Astrocyte of the hippocampus (primary cell): ENCODE results near the gene CARF.
"Not testable (repeated sequence)": the region's sequence is repeated elsewhere in the genome, so short reads cannot be mapped to it uniquely, and the experiment has no call there.

ENCODE experiments used
- DNase-seq: peaks from one replicate; pipeline ENCODE4 v3.0.0; 2011; ENCODE audit warnings: low read depth, low spot score

Gene CARF

DNA sequence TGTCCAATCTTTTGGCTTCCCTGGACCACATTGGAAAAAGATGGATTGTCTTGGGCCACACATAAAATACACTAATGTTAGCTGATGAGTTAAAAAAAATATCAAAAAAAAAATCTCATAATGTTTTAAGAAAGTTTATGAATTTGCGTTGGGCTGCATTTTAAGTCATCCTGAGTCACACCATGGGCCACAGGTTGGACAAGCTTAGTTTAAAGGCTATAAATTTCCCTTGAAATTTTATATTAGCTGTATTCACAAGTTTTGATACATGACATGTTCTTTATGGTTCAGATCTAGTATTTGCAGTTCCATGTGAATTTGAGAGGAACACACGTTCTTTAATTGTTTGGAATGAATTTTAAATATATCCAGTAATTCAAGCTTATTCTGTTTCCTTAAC is 21.9 kb downstream of the CARF start:
- DNase-seq = no peak

DNA sequence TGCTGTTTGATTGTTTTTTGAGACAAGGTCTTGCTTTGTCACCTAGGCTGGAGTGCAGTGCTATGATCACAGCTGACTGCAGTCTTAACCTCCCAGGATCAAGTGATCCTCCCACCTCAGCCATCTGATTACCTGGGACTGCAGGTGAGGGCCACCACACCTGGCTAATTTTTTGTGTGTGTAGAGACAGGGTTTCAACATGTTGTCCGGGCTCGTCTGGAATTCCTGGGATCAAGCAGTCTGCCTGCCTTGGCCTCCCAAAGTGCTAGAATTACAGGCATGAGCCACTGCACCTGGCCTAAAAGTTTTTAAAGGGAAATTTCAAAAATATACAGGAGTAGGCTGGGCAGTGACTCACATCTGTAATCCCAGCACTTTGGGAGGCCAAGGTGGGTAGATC is 22.4 kb downstream of the CARF start:
- no peak for DNase-seq

DNA sequence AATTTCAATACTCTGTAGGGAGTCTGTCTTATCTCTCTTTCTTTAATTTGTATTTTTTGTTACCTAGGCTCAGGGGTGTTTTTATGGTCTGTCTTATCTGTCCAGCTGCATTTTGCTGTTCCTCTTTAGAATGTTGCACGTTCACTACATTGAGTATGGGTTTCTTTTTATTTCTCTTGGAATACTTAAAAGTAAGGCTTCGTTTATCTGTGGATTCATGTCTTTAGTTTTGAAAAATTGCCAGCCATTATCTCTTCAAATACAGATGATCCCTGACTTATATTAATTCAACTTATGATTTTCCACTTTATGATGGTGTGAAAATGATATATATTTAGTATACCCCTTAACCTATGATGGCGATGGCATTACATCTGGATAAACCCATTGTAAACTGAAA is 26.9 kb downstream of the CARF start:
- no peak for DNase-seq

DNA sequence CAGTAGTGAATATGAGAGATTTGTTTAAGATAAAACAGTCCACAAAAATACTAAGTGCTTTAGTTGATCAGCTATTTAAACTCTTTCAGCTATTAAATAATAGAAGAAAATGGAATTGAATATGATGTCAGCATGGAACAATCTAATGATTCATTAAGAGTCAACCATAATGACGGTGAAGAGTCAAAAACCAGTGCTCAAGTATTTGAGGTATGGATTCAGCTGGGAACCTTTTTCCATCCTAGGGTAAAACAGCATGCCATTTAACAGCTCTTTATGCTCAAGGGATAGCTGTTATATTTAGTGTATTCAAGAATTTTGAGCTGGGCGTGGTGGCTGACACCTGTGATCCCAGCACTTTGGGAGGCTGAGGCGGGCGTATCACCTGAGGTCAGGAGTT is 29.7 kb downstream of the CARF start:
- peak; percentile 26 for DNase-seq

DNA sequence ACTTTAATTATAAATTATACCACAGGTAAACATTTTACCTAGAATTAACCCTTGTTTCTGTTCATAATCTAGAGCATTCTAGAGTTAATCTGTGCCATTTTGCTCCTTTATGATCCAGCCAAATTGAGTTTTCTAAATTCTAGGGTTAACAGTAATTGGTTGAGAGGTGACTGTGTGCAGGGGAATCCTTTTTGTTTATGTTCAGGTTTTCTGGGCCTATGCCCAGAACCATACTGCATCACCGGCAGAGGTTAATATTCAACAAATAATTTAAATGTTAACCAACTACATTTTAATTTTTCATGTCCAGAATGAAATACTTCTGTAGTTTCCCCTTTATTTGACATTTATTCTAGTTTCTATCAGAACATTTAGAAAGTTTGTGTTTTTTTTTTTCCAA is 32.3 kb downstream of the CARF start:
- DNase-seq = peak; percentile 38

DNA sequence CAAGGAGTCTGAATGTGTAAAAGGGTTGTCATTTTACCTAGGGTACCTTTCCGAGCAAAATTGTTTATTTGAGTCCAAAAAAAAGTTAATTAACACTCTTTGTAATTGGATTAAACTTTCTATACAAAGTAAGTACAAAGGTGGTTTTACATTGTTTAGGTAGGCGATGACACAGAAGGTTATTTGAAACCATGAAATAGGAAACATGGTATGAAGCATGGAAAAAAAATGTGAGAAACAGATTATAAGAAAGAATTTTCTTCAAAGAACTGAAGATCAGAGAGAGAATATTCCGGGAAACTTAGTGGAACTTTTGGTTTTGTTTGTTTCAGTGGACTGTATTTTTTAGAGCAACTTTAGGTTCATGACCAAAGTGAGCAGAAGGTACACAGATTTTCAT is 32.7 kb downstream of the CARF start:
- DNase-seq = peak; percentile 10

DNA sequence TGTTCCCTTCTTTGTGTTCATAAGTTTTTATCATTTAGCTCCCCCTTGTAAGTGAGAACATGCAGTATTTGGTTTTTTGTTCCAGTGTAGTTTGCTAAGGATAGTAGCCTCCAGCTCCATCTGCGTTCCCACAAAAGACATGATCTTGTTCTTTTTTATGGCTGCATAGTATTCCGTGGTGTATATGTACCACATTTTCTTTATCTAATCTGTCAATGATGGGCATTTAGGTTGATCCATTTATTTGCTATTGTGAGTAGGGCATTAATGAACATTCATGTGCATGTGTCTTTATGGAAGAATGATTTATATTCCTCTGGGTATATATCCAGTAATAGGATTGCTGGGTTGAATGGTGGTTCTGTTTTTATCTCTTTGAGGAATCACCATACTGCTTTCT is 33.4 kb downstream of the CARF start:
- no peak for DNase-seq

DNA sequence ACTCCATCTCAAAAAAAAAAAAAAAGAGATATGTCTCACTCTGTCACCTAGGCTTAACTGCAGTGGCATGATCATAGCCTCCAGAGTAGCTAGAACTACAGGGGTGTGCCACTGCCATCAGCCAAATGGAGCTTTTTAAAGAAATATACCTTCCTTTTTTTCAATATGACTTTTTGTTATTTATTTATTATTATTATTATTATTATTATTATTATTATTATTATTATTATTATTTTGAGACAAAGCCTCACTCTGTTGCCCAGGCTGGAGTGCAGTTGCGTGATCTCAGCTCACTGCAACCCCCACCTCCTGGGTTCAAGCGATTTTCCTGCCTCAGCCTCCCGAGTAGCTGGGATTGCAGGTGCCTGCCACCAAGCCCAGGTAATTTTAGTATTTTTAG is 37.3 kb downstream of the CARF start:
- DNase-seq = not testable (repeated sequence)

DNA sequence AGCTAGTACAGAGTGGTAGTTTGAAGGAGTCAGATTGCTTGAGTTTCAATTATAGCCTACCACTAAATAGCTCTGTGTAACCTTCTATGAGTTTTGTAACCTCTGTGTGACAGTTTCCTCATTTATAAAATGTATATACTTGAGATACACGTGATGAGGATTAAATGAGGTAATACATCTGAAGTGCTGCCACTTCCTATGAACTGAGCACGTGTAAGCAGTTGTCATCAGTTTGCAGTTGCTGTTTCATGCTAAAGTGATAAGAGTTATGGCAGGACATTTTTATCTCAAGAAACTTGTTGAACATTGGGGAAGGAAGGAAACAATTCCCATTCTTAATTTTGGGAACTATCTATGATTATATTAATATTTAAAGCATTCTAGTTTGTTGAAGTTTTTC is 38.5 kb downstream of the CARF start:
- no peak for DNase-seq

DNA sequence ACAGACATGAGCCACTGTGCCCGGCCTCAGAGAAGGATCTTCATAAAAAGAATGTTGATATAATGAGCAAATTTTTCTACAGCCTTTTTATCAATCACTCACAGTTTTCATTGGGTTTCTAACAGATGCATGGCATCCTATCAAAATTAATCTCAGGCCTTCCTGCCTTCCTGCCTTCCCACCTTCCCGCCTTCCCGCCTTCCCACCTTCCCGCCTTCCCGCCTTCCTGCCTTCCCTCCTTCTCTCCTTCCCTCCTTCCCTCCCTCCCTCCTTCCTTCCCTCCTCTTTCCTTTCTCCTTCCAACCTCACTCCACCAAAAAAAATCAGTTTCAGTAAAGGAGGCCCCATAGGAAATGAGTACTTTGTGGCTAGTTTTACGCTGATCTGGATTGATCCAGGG is 48.4 kb downstream of the CARF start:
- no peak for DNase-seq

DNA sequence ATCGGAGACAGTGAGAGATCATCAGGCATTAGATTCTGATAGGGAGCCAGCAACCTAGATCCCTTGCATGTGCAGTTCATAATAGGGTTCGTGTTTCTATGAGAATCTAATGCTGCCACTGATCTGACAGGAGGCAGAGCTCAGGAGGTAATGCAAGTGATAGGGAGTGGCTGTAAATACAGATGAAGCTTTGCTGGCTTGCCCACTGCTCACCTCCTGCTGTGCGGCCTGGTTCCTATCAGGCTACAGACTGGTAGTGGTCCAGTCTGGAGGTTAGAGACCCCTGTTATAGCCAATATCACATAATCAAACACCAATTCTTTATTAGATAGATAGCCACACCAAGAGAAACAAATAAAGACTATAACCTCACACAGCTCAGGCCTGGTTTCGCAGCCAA is 51.6 kb downstream of the CARF start:
- no peak for DNase-seq

DNA sequence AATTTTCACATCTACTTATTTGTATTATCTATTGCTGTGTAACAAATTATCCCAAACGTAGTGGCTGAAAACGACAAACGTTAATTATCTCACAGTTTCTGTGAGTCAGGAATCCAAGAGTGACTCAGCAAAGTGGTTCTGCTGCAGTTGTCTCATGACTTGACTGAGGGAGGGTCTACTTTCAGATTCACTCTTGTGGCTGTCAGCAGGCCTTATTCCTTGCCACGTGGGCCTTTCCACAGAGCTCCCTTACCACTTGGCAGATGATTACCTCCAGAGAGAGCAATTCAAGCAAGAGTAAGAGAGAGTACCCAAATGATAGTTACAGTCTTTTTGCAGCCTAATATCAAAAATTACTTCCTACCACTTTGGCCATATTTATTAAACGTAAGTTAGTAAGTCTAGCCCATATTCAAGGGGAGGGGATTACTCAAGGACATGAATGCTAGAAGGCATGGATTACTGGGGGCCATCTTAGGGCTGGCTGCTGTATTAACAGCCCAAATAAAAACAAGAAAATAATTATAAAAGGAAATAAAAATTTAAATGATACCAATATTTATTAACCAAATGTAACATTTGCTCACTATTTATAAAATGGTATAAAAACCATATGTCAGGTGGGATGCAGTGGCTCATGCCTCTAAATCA is 53.9 kb downstream of the CARF start:
- peak; percentile 80 for DNase-seq

DNA sequence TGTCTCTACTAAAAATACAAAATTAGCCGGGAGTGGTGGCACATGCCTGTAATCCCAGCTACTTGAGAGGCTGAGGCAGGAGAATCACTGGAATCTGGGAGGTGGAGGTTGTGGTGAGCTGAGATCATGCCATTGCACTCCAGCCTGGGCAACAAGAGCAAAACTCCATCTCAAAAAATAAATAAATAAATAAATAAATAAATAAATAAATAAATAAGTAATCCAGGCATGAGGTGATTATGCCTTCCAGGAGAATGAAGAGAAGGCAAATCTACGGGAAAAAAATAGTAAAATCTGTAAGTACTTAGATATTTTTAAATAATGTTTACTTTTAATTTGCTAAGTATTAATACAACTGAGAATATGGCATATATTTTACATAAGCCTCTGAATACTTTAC is 57.3 kb downstream of the CARF start:
- not testable (repeated sequence) for DNase-seq

DNA sequence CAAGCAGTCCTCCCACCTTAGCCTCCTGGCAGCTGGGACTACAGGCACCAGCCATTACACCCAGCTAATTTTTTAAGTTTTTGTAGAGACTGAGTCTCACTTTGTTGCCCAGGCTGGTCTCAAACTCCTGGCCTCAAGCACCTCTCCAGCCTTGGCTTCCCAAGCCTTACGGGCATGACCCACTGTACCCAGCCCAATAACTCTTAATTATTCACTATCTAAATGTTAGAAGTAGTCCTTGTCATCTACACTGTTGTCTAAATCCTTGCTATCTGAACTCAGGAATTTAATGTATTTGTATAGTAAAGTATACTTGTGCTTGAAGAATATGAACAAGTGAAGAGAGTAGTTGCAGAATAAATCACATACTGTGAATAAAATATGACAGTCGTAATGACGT is 64.7 kb downstream of the CARF start:
- no peak for DNase-seq

DNA sequence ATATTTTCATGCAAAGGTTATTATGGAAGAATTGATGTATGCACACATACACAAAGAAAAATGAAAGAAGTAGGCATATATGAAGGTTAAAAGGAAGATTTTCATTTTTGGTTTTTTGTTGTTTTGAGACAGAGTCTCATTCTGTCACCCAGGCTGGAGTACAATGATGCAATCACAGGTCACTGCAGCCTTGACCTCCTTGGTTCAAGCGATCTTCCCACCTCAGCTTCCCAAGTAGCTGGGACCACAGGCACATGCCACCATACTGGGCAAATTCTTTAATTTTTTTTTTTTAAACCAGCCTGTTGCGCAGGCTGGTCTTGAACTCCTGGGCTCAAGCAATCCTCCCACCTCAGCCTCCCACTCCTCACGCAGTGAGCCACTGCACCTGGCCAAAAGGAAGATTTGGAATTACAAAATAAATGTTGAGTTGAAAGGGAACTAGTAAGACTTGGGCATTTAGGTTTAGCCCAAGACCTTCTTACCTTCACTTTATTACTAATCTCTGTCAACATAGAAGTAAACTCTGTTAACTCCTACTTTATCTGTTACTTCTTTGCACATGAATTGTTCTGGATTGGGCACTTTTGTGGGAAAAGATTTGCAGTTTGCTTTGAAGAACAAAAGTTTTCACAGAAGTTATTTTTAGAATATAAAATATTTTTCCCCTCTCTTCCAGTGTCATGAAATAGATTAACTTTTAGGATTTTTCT is 70.9 kb downstream of the CARF start:
- no peak for DNase-seq

DNA sequence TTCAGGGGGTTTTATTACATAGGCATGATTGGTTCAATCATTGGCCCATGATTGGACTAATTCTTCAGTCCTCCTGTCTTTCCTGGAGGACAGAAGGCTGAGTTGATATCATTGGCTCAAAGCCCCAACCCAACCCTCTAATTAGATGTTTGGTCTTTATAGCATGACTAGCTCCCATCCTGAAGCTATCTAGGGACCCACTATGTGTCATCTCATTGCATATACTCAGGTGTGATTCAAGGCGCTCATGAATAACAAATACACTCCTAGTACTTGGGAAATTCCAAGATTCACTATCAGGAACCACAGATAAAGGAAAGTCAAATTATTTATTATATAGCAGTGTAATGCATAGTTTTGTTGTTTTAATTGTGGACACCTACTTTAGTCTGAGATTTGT is 77.7 kb downstream of the CARF start:
- no peak for DNase-seq

DNA sequence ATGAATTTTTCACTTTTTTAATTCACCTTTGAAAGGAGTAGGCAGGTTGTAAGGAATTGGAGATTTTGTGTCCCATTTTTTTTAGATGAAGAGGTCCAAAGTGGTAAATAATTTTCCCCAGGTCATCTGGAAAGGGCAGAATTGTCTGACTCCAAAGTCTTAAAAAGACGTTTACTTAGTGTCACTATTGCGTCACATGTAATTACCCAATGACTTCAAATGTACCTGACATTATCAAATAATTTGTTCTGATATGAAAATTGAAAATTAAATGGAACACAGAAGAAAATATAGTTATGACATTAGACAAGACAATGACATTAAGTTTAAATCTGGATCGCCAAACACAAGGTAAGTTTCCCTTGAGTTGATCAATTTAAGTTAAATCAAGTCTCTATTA is 78.4 kb downstream of the CARF start:
- no peak for DNase-seq

DNA sequence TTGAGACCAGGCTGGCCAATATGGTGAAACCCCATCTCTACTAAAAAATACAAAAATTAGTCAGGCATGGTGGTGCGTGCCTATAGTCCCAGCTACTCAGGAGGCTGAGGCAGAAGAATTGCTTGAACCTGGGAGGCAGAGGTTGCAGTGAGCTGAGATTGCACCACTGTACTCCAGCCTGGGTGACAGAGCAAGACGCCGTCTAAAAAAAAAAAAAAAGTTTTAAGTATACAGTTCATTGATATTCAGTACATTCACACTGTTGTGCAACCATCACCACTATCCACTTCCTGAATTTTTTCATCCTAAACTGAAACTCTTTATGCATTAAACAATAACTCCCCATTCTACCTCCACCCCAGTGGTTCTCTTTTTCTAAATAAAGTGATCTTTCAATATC is 85.0 kb downstream of the CARF start:
- not testable (repeated sequence) for DNase-seq

DNA sequence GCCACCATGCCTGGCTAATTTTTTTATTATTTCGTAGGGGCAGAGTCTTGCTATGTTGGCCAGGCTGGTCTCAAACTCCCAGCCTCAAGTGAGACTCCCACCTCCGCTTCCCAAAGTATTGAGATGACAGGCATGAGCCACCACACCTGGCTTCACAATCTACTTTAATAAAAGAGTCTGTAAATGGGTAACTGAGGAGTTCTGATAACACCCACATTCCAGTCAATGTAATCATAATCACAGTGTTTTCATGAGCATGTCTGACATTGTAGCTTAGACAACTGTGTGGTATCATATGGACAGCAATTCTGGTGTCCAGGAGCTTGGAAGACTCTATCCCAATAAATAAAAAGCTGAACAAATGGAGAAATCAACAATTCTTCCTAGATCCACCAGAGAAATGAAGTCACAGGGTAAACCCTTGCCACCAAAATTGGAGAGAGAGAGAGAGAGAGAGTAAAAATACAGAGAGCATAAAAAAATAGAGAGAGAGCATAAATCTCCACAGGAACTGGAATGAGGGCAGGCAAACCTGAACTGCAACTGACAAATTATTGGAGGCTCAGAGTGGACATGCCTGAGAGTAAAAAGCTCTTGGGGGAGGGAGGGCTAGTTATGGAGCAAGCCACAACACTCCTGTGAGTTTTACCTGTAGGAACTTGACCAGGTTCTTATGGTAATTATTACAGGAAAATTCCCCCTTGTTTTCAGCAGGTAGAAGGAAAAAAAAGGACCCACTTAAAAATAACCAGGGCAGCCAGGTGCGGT is 90.2 kb downstream of the CARF start:
- DNase-seq = no peak

DNA sequence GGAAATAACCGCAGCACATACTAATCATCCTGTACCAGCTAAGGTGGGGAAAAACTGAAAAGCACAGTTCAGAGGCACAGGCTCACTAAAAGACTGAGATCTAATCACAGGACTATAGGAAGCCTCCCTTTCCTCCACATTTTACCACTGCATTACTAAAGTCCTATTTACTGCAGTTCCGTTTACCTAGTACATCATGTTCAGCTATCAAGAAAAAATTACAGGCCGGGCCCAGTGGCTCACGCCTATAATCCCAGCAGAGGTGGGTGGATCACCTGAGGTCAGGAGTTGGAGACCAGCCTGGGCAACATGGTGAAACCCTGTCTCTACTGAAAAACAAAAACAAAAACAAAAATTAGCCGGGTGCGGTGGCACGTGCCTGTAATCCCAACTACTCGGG is 91.6 kb downstream of the CARF start:
- DNase-seq = no peak

DNA sequence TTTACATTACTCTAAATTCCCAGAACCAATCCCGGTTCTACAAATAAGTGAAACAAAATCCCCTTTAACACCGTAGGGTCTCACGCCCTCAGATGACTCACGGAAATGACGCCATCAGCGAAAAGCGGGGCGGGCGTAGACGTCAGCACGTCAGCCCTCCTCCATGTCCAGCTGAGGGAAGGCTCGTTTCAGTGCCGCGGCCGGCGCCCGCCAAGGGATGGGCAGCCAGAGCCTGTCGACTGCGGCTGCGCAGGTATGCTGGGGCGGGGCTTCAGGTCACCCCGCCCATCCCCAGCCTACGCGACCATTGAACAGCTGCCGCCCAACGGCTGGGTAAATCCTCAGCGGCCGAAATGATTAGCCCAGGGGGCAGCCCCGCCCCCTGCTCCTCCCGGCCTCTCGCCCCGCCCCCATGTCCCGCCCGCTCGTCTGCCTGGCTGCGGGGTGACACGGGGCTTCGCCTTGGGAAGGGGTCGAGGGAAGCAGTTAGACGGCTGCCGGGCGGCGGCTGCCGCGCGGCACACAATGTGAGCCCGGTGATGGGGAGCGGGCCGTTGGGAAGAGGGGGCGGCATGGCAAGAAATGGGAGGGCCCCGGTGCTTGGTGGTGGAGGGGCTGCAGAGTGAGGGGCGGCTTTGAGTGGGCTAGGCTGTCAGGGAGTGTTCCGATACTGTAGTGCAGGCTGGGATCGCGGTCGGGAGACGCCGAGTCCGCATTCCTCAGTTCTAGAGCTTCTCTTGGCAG is 102.6 kb downstream of the CARF start, which contains the start of gene NBEAL1:
Gene NBEAL1, plus strand, starts transcription at position 420 of the 744 bp plus-strand sequence. CDS start 1,510 bp downstream, outside the sequence.
- peak; percentile 100 for DNase-seq

DNA sequence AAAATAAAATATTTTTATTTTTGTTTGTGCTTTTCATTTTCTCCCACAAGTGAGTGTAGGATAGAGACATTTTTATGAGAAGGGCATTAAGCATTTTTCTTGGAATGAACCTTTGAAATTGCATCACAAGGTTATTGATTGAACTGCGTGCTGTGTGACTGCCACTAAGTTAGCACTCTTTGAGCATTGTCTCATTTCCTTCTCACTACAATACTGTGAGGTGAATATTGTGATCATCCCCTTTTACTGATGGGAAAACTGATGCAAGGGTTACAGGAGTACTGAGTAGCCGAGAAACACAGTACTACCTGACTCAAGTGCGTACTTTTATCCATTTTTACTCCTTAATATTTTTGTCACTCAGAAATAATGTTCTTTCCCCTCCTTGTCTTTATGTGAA is 104.6 kb downstream of the CARF start:
- no peak for DNase-seq
